Muscle of back (tissue), 11 donors: Measurements from ENCODE around the gene CNOT11. TPM values are rescaled to one million over a fixed set of nuclear protein-coding genes. Genes with fewer than 3 reads are reported as not detected.
"Not testable (repeated sequence)": the region's sequence is repeated elsewhere in the genome, so short reads cannot be mapped to it uniquely, and the experiment has no call there.

ENCODE experiments used
- DNase-seq, 3 donors: peaks; one replicate each; pipeline versions ENCODE4 v3.0.0 to v3.0.0-alpha.2; 2013
- polyA plus RNA-seq, 10 donors: library from polyadenylated mRNA; unstranded; fragments of 120-200 nt; gene quantifications; one replicate each; pipeline ENCODE4 v1.2.1, GENCODE V29; 2013; ENCODE audit not compliant: insufficient read length in 10 of 10

The CNOT11 gene
- polyA plus RNA-seq, 10 donors, result 27.8 to 42.0 (median 35.8) TPM

DNA sequence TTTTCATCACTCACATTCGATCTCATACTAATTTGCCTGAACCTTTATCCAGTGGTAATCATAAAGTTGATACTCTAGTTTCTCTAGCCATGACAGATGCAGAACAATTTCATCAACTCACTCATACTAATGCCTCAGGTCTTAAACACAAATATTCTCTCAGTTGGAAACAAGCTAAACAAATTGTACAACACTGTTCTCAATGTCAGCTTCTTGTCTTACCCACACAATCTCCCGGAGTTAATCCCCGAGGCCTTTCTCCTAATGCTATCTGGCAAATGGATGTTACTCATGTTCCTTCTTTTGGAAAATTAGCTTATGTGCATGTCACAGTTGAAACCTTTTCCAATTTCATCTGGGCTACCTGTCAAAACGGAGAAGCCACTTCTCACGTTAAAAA, 11.5 kb upstream of the CNOT11 start:
- no peak for DNase-seq

DNA sequence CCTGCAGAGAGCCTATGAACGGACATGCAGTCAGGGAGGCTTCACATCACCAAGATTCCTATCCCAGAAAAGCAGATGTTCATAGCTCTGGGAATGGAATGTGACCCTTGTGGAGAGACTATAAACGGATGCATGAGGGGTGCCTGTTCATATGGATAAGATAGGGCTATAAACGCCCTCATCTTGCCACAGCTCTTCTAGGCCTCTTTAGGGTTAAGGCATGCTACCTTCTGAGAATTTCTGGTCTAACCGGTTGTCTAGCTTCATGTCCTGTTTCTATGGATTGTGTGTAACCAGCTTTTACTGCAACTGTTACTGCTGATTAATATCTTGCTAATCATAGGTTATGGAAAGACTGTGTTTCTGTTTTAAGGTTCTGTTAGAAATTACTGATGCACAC, 8.3 kb upstream of the CNOT11 start:
- not testable (repeated sequence) for DNase-seq

DNA sequence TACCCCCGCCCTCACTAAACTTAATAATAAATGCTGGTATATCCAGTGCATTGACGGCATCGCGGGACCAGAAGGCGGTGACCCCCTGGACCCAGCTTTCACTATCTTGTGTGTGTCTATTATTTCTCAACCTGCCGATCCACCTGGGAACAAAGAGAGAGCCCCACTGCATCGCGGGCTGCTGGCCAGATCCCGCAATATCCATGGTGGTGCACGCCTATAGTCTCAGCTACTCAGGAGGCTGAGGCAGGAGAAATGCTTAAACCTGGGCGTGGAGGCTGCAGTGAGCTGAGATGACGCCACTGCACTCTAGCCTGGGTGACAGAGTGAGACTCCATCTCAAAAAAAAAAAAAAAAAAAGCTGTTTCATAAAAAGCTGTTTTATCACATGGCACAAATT, 7.8 kb upstream of the CNOT11 start:
- DNase-seq, result not testable (repeated sequence)

DNA sequence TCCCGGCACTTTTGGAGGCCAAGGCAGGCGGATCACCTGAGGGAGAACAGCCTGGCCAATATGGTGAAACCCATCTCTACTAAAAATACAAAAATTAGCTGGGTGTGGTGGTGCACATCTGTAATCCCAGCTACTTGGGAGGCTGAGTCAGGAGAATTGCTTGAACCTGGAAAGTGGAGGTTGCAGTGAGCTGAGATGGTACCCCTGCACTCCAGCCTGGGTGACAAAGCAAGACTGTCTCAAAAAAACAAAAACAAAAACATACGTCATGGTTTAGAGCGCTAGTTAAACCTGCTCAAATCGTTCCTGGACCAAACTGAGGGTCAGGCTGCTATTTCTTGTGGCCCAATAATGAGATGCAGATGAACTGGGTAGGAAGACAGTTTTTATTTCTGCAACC, 7.2 kb upstream of the CNOT11 start:
- DNase-seq, result not testable (repeated sequence)

DNA sequence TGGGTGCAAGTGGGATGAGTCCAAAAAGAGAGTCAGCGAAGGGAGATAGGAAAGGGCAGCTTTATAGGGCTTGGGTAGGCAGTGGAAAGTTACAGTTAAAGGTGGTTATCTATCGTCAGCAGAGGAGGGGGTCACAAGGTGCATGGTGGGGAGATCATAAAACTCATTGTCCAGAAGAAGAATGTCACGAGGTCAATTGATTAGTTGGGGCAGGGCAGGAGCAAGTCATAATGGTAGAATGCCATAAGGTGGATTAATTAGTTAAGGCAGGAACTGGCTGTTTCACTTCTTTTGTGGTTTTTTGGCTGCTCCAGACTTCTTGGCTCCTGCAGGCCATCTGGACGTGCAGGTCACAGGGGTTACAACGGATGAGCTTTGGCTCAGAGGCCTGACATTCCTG, 3.9 kb upstream of the CNOT11 start:
- DNase-seq, result not testable (repeated sequence)

DNA sequence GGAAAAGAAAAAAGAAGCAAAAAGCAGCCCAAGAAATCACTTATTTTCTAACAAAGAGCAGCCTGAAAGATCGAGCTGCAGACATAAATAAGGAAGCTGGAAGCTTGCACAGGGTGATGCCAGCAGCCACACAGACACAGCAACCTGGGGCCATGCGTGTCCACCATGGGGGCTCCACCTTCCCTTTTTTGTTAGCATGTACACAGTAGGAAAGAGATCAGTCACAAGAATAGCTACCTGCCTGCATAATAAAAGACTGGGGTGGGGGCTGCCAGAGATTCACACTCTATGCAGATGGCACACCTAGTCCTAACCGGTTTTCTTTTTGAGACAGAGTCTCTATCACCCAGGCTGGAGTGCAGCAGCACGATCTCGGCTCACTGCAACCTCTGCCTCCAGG, 2.9 kb upstream of the CNOT11 start:
- no peak for DNase-seq

DNA sequence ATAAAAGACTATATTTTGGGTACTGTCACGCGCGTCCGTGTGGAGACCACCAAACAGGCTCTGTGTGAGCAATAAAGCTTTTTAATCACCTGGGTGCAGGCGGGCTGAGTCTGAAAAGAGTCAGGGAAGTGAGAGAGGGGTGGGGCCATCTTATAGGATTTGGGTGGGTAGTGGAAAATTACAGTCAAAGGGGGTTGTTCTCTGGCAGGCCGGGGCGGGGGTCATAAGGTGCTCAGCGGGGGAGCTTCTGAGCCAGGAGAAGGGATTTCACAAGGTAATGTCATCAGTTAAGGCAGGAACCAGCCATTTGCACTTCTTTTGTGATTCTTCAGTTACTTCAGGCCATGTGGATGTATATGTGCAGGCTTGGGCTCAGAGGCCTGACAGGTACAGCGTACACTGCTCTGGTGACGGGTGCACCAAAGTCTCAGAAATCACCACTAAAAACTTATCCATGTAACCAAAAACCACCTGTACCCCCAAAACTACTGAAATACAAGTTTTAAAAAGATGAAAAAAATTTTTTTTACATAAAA, 1.4 kb upstream of the CNOT11 start:
- DNase-seq, result not testable (repeated sequence)

DNA sequence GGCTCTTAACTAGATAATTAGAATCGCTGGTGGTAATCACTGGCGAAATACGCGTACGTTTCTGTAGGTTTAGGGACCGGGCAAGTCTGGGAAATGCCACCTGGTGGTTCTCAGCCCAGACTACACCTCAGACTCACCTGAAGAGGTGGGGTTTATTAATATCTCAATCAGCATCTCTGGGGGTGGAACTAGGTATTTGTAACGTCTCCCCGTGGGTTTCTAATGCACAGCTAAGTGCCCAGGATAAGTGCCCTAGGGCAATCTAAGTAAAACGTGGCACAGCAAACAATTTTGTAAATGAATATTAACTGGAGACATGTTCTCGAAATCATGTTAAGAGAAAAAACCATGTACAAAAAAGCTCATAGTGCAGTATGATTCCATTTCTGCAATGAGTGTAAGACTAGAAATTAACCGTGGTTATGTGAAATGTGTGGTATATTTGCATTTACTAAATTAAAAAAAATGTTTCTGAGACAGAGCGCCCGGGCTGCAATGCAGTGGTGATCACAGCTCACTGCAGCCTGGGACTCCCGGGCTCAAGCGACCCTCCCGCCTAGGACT, 760 bp upstream of the CNOT11 start:
- no peak for DNase-seq

DNA sequence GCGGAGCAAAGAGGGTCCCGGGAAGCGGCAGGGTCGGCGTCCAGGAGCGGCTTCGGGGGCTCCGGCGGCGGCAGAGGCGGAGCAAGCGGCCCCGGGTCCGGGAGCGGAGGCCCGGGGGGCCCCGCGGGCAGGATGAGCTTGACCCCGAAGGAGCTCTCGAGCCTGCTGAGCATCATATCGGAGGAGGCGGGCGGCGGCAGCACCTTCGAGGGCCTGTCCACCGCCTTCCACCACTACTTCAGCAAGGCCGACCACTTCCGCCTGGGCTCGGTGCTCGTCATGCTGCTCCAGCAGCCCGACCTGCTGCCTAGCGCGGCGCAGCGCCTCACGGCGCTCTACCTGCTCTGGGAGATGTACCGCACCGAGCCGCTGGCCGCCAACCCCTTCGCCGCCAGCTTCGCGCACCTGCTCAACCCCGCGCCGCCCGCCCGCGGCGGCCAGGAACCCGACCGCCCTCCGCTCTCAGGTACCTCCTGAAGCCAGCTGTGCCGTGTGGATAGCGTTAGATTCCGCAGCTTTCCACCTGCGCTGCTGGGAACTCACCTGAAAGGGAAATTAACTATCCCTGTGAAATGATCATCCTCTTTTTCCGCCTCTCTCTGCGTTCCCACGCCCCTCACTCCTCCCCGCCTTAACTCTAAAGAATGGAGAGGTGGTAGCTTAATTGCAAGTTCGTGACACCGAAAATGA, 472 bp downstream of the CNOT11 start:
- peak in 2 of 3 donors; percentile 23 to 59 for DNase-seq

DNA sequence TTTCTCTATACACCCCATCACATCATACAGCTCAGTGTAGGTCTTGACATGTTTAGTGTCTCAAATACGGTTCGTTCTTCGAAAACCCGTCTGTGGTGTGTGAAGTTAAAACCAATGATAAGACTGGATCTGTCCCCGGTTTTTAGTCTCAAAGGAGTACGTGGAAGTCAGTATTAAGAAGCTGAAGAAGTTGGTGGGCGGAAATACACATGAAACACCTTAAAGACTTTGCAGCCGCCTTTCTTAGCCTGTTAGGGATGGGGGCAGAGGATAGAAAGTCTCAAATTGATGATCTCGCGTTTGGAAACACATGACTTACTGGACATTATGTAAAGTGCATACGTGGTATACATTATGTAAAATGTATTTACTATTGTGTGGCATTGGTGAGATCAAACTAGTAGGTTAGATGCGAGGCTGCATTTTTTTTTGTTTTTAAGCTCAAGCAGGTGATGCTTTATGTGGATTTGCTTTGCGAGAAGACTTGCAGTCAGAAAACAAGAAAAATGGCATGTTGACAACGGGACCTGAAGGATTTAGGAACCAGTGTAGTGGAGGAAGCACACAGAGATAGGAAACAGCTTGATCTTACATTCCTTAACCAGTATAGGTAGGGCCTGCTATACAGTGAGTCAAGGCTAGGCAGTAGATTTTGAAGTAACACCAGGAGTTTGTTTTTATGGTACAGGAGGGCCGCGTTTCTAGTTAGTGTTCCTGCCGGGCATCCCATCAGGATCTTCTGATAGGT, 1.2 kb downstream of the CNOT11 start:
- peak in 1 of 3 donors; percentile 15 for DNase-seq

DNA sequence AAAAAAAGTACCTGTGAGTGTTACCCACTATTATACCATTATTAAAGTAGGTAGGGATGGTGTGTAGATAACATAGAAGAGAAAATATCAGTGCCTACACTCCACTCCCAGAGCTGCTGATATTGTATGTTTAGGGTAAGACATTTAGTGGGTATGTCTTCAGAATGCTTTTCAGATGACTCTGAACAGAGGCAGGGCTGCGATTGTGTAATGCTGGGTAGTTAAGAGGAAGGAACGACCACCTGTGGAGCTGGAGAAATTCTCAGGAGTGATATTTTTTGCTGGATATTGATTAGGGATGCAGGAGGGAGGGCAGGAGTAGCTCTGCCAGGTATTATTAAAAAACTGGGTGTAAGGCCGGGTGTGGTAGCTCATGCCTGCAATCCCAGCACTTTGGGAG, 2.8 kb downstream of the CNOT11 start:
- no peak for DNase-seq

DNA sequence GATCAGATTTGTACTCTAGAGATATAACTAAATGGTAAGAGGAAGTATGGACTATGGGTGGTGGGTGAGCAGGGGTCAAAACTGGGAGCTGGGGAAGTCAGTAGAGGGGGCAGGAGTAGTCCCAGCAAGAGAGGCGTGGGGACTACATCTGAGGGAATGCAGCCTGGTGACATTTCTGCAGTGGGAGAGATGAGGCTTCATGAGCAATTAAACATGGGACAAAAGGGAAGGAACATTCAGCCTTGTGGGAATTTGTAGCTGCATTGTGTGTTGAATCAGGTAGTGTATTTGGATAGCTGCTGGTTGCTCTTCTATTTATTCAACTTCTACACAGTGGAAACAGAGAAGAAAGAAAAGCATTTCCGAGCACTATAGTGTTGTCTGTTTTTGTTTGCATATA, 3.6 kb downstream of the CNOT11 start:
- DNase-seq, result no peak

DNA sequence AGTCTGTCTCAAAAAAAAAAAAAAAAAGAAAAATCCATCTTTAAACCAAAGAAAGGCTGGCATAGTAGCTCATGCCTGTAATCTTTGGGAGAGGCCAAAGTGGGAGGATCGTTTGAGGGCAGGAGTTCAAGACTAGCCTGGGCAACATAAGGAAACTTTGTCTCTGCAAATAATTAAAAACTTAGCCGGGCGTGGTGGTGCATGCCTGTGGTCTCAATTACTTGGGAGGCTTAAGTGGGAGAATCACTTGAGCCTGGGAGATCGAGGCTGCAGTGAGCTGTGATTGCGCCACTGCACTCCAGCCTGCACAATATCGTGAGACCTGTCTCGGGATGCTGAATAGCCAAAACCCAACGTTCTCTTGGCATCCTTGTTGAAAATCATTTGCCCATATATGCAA, 6.1 kb downstream of the CNOT11 start:
- DNase-seq, result no peak

DNA sequence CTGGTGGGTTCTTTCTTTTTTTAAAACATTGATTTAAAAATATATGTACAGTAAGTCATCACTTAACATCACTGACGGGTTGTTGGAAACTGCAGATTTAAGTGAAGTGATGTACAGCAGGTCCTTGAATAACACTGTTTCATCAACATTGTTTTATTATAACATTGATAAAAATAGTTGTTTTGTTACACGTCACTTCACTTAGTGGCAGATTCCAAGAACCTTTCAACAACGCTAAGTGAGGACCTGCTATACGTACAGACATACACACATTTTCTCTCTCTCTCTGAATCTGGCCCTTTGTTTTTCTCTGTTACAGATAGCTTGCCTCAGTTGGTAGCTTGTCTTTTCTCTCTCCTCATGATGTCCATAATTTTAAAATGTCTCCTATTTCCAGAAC, 9.5 kb downstream of the CNOT11 start:
- no peak for DNase-seq

DNA sequence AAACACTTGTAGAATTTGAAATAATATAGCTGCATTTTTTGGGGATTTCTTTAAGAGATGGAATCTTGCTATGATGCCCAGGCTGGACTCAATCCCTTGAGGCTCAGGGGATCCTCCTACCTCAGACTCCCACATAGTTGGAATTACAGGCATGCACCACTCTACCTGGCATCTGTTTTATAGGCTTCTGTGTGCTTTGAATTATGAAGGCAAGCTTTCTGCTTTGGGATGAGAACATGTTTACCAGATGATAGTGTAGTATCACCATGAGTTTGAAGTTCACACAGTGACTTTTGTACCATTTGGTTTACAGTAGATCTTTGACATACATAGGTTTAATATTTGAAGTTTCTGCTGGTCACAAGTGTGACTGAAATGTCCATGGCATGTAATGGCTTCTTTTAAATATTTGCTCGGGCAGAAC, 10.7 kb downstream of the CNOT11 start:
- DNase-seq, result no peak

DNA sequence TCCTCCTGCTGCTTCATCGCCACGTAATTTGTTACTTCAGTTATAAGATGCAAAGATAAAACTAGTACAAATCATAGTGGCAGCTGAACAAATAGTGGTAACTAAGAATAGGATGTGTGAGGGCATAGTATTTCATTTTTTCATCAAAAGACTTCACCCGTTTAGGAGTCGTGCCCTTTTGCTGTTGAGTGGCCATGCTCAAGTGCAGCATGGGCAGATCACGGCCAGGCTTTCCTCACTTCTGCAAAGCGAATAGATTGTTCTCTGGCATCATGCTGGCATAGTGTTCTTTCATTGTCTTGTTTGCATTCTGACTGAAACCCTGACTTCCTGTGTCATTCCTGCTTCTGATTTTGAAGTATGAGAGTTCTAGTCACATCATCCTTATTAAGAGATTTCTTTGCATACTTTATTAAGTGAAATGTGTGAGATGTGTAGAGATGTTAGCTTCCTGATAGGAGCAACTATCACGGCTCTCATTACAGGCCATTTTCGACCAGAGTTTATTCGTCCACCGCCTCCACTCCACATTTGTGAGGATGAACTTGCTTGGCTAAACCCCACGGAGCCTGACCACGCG, 11.8 kb downstream of the CNOT11 start:
- DNase-seq, result no peak

DNA sequence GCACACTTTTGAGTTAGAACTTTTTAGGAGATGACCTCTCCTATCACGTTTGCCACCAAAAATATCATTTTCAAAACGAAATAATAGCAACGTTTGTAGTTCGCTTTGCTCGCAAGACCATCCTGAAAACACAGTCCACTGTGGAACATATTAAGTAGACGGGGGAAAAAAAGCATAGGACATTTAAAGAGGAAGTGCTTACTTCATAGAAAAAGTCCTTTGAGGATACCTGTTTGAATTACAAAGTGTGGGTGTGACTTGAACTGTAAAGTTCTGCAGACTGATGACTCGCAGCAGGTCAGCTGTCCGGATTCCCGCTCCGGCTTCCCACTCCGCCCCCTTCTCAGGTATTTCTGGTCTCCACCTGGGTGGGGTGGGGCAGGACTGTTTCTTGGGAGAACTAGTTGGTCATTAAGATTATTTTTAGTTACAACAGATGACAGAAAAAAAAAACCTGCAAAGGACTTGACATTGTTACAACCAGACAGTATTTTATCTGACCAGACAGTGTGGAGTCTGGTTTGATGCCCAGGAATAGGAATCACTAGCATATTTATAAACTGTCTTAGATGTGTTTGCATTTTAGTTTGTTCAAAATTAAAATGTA, 13.3 kb downstream of the CNOT11 start:
- DNase-seq, result no peak

DNA sequence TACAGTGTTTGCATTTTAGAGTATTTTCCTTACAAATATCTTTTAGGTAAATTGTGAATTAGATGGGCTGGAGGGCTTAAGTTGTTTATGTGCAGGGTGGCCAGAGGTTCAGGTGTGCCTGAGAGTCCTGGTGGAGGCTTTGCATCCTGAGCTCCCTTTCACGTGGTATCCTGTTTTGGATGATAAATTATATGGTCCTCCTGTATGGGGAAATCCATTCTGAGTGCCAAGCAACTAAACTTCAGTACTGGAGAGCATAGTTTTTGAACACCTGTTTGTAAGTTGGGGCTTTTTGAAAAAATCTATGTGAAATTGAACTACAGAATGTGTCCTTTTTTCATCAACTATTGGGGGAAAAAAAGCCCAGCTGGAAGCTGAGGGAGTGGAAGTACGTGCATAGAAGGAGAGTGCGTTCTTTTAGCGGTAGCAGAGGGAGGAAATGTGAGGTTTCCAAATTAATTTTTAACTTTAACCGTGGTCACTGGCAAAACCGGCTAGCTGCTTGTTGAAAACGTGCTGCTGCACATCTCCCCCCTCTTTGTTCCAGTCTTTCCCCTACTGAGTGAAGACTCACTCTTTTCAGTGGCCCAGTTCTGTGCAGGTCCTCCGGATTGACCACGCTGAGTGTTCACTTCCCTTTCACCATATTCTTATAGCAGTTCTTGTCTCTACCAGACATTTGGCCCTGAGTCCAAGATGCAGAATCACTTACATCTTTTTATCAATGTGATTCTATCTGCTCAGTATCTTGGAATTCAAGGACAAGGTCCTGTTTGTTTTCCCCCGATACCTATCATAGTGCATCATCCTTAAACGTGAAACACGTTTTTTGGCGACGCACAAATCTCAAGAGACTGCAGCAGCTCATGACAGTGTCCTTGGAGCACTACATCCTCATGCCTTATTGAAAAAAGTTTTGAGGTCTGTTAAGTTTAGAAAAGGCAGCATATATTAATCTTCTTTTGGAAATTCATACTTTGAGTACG, 15.3 kb downstream of the CNOT11 start:
- no peak for DNase-seq

DNA sequence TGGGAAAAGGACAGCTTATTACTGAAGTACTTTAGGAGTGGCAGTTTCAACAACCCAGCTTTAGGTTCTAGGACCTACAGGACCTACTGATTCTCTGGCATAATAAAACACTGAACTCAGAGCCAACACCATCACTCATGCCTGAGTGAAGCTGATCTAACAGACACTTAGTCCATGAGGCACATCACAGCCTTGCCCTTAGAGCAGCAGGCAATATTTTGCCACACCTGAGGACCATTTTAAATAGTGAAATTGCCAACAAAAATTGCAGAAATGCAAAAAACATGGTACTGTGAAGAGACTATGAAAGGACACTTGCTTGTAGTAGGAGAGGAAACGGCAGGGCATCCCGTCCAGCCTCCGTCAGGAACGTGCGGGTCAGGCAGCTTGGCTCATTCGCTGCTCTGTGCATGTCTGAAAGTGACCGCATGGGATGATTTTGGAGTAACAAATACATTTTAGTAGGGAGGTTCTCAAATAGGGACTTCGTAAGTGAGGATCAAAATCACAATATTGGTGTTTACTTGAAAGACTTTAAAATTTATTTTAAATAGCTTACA, 18.1 kb downstream of the CNOT11 start:
- no peak for DNase-seq

DNA sequence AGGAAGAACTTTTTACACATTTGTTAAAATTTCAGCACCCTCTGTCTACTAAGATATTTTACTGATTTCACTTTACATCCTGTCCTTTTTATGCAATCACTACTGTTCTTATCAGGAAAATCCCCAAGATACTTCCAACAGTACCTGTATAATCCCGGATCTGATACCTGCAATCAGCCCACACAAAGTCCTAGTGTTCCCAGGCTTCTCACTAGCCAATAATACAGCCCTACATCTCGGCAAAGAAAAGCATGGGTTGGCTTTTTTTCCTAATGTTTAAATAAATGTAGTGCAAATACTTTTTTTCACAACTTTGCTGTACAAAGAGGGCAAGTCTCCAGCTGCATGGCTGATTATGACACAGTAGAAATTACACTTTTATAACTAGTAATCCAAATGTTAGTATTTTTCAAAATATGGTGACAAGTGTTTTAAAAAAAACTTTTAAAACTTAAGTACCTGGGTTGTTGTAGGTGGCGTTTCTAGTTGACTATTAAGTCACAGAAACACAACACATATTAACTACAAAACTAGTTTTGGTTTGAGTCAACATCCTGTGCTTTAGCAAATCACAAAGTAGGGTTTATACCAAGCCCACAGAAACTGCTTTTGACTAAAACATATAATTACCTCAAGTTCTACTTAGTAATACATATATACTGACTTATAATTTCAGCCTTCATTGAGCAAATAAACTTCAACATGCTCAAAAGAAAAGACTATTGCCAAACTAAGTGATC, 19.5 kb downstream of the CNOT11 start:
- DNase-seq, result no peak
